HepG2 (cell line): ENCODE results near the gene TBX15.

ENCODE experiments used
- EP300 ChIP-seq, 3 experiments: sonication (generic) in 1 of 3; formaldehyde crosslinking in 1 of 3; IDR thresholded peaks; 2 replicates each; pipeline versions ENCODE4 v1.5.1 to v1.6.1; 2011 to 2020; ENCODE audit warnings: low read depth in 2 of 3, low read length in 2 of 3, borderline replicate concordance in 1 of 3, improper control_type of control experiment in 1 of 3, mild to moderate bottlenecking in 1 of 3, missing genetic modification reagents in 1 of 3, moderate library complexity in 1 of 3
- POLR2AphosphoS5 ChIP-seq: IDR thresholded peaks from 2 replicates; pipeline ENCODE4 v1.6.1; 2012; ENCODE audit warnings: low read depth, low read length
- RELA ChIP-seq: sonication (generic); formaldehyde crosslinking; IDR thresholded peaks from 2 replicates; pipeline ENCODE4 v1.4.0; 2020; ENCODE audit warnings: missing genetic modification reagents
- RFX5 ChIP-seq: IDR thresholded peaks from 2 replicates; pipeline ENCODE4 v1.6.1; 2011; ENCODE audit warnings: low read depth, low read length, improper control_type of control experiment
- ZNF547 ChIP-seq: sonication (generic); formaldehyde crosslinking; IDR thresholded peaks from 2 replicates; pipeline ENCODE4 v1.5.1; 2020; ENCODE audit warnings: mild to moderate bottlenecking, missing genetic modification reagents
- TF ChIP-seq, protein P1 (sequence below): sonication (generic); formaldehyde crosslinking; IDR thresholded peaks from 2 replicates; pipeline ENCODE4 v1.5.0; 2020; ENCODE audit warnings: mild to moderate bottlenecking, missing genetic modification reagents, moderate library complexity

DNA sequence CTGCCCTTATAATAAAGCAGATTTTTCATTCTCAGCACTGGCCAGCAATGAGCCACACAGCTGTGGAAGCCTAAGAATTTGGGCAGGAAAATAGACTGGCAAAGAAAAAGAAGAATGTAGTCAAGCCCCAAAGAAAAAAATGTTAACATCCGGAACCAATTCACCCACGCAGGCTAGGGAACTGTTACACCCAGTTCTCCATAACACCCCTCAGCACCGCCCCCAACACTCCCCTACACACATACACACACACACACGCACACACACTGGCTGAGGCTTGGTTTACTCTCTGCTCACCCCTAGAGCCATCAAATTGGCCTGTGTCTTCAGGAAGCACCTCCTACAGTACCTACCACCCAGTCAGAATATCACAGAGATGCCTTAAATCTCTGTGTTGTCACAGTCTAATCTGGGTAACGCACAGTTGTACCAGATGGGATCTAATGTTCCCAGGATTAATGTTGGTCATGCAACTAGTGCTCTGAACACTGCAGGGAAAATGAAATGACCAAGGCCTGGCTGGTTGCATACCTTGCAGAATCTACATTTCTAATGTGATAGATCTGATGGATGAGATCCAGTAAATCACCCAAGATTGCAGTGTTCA lies 14.5 kb downstream of the TBX15 start:
- TF ChIP-seq POLR2AphosphoS5 = no peak
- TF ChIP-seq, protein P1, sequence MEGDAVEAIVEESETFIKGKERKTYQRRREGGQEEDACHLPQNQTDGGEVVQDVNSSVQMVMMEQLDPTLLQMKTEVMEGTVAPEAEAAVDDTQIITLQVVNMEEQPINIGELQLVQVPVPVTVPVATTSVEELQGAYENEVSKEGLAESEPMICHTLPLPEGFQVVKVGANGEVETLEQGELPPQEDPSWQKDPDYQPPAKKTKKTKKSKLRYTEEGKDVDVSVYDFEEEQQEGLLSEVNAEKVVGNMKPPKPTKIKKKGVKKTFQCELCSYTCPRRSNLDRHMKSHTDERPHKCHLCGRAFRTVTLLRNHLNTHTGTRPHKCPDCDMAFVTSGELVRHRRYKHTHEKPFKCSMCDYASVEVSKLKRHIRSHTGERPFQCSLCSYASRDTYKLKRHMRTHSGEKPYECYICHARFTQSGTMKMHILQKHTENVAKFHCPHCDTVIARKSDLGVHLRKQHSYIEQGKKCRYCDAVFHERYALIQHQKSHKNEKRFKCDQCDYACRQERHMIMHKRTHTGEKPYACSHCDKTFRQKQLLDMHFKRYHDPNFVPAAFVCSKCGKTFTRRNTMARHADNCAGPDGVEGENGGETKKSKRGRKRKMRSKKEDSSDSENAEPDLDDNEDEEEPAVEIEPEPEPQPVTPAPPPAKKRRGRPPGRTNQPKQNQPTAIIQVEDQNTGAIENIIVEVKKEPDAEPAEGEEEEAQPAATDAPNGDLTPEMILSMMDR = no peak
- no peak for TF ChIP-seq RFX5
- no peak for TF ChIP-seq ZNF547 (CRISPR knock-in tag)
- TF ChIP-seq RELA (CRISPR knock-in tag) = no peak
- TF ChIP-seq EP300 (IDR thresholded peaks at IDR 0.05; ENCODE audit: low read depth in 2 of 2, low read length in 2 of 2) = no peak
- TF ChIP-seq EP300 (CRISPR knock-in tag; IDR thresholded peaks at IDR 0.05; ENCODE audit: borderline replicate concordance) = no peak
